Activated CD8-positive, alpha-beta memory T cell treated with anti-CD3 and anti-CD28 coated beads, Interleukin-2, amount 50 U/mL, for 1 hour (primary cell): ENCODE measurements around the gene CASP4.
"Not testable (repeated sequence)": the region's sequence is repeated elsewhere in the genome, so short reads cannot be mapped to it uniquely, and the experiment has no call there.

Source experiments
- DNase-seq: peaks from one replicate; pipeline ENCODE4 v3.0.0-alpha.2; 2020; ENCODE audit errors: extremely low read depth

Gene CASP4

GRCh38 chr11:104968355-104968855 is at the start of gene CASP4:
Gene CASP4, minus strand, starts transcription at chr11:104968574. Its CDS starts 49 bp downstream, at chr11:104968525.
- no peak for DNase-seq

- no peak for DNase-seq
Measured at GRCh38 chr11:105007463-105007862, 39.1 kb upstream of the CASP4 start.

DNA sequence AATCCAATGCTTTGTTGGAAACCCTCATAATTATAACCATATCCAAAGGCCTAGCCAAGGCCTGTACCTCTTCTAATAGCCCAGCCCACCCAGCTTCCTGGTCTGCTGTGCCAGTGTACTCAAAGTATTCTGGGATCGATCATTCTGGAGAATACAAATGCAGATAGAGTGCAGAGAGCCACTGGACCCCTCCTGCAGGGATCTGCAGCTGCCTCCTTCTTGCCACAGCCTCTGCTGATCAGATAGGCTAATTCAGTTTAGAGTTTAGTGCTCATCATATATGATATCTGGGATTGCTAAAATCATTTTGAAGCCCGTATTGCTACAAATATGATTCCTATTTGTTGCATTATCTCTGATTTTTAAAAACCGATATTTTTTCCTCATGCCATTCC is 37.1 kb upstream of the CASP4 start:
- DNase-seq = no peak

DNA sequence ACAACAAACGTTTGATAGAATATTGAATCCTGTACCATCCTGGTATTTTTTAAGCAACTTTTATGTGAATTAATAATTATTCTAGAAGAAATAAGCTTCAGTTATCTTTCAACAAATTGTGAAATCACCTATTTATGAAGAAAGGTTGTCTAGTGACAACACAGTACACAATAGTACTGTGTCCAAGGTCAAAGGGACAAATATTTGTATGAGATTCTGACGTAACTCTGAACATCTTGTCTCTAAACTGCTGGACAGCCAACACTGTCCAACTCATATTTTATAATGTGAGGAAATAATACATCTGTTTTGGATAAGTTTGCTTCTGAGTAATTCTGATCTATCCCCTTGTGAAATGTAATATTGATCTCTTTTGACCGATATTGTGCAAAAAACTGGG is 35.6 kb upstream of the CASP4 start:
- no peak for DNase-seq

DNA sequence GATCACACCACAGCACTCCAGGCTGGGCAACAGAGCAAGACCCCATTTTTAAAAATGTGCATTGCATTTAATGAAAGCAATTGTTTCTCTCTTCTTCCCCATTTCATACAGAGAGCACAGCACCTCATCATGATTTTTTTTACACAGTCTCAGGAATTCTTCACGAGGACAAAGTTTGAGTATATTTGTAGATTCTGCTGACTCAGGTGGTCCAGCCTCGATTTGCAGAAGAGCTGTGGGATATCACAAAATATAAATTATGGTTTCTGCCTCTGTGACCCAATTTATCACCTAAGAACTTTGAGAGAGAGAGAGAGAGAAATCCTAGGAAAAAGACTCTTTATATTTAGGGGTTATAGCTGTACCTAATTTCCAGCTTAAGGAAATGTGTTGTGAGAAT is 34.8 kb upstream of the CASP4 start:
- DNase-seq = no peak

DNA sequence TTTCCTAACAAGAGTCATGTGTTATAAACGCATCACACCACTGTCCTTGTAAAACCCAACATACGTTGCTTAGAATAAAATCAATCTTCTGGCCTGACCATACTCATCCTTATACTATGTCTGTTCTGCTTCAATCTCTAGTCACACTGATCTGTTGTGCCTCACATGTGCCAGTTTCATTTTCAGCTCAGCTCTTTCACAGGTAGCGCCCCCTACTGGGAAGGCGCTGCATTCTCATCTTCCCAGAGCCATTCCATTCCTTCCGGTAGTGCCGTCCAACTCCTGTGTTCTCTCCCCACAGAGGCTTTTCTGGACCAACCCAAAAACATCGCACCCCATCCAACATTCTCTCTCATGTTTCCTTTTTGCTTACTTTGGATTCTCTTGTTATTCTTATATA is 32.4 kb upstream of the CASP4 start:
- no peak for DNase-seq

- DNase-seq = no peak
Measured at GRCh38 chr11:105000167-105000566, 31.8 kb upstream of the CASP4 start.

DNA sequence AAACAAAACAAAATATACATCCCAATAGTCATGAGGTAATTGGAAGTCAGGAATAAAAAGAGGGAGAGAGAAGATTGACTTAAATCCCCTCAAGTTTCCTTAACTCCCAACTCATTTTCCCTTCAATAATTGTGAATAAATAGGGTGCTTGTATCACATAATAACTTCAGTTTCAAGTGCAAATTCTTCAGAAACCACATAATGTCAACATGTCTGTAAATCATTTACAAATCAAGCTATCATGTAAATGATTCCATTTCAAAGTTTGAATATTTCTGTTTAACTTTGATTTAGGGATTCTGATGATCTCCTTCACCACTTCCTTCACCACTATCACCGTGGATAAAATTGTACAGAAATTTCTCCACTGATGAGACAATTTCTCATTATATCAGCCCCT is 31.3 kb upstream of the CASP4 start:
- no peak for DNase-seq

- DNase-seq = no peak
Measured at GRCh38 chr11:104997288-104997687, 28.9 kb upstream of the CASP4 start.

GRCh38 chr11:104995001-104995408 is 26.6 kb upstream of the CASP4 start:
- DNase-seq = no peak

GRCh38 chr11:104992781-104993180 is 24.4 kb upstream of the CASP4 start:
- no peak for DNase-seq

GRCh38 chr11:104991994-104992393 is 23.6 kb upstream of the CASP4 start:
- DNase-seq = no peak

DNA sequence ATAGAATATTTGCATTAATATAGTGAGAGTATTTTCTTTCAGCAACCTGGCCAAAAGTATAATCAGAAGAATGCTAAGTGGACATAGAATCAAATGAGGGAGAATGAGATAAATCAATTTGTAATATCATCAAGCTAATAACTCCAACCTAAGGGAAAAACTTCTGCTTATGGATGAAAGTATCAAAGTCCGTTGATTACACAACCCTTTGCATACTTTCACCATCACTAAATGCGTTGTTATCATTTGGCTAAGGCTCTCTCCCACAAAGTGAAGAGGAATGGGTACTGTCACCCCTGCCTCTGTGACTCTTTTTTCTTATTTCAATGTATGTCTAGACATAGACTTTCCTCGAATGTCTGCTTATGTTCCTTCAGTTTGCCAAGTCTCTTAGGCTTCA is 16.4 kb upstream of the CASP4 start:
- no peak for DNase-seq

DNA sequence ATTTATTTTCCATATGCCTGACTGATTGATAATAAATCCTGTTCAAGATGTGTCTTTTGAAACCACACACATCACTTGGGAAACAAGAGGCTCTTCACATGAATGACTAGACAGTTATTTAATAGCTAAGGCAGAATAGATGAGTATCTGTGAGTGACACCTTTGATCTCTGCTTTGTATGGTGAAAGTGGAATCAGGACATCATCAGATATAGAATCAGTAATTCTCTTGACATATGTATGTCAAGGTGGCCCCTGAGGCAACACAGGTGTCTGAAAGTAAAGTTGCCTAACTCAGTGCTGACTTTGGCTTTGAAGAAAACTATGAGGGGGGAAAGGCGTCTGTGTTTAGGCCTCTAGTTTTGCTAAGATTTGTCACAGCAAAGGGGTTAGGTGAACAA is 11.5 kb upstream of the CASP4 start:
- DNase-seq = no peak

GRCh38 chr11:104973616-104974015 is 5.2 kb upstream of the CASP4 start:
- DNase-seq = no peak

GRCh38 chr11:104972924-104973323 is 4.5 kb upstream of the CASP4 start:
- DNase-seq = not testable (repeated sequence)

DNA sequence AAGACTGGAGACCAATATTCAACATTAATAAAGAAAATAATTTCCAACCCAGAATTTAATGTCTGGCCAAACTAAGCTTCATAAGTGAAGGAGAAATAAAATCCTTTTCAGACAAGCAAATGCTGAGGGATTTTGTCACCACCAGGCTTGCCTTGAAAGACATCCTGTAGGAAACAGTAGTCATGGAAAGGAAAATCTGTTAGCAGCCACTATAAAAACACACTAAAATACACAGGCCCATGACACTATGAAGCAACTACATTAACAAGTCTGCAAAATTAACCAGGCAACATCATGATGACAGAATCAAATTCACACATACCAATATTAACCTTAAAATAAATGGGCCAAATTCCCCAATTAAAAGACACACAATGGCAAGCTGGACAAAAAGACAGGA is 2.4 kb upstream of the CASP4 start:
- no peak for DNase-seq

DNA sequence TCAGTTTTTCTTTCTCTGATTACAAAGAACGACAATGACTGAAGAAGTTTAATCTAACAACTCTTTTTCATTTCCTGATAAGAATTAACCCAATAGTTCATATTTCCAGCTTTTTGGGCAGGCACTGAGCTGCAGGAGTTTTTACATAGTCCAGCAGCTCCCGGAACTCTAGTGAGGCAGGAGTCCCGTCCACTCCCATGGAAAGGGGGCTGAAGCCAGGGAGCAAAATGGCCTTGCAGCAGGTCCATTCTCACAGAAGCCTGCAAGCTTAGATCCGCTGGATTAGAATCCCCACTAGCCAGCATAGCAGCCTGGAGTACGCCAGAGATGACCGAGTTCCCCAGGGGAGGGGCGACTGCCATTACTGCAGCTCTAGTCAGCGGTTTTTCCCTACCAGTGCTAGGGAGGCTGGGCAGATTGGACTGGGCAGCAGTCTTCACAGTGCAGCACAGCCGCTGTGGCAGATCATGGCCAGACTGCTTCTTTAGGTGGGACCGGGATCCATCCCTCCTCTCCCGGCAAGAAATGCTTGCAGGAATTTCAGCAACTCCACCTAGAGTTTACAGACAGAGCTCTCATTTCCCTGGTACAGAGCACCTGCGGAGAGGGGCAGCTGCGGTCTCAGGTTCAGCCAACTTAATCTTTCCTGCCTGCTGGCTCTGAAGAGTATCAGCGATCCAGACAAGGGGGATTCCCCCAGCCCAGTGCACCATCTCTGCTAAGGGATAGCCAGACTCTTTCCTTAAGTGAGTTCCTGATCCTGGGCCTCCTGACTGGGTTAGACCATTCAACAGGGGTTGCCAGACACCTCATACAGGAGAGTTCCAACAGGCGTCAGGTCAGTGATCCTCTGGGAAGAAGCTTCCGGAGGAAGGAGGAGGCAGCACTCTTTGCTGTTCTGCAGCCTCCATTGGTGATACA is 742 bp upstream of the CASP4 start:
- no peak for DNase-seq

- DNase-seq = no peak
Measured at GRCh38 chr11:104967534-104968354, 630 bp downstream of the CASP4 start.

DNA sequence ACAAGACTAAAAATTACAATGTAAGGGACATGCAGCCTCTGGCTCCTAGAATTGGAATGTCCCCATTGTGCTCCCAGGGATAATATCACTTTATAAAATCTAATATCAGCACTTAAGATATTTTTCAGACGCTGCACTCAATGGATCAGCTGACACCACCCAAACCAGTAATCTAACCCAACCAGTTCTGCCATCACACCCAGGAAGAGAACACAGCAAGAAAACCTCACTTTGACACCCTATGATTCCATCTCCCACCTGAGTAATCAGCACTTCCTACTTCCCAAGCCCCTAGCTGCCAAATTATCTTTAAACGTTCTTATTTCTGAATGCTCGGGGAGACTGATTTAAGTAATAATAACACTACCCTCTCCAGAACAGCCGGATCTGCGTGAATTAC is 2.6 kb downstream of the CASP4 start:
- DNase-seq = no peak

DNA sequence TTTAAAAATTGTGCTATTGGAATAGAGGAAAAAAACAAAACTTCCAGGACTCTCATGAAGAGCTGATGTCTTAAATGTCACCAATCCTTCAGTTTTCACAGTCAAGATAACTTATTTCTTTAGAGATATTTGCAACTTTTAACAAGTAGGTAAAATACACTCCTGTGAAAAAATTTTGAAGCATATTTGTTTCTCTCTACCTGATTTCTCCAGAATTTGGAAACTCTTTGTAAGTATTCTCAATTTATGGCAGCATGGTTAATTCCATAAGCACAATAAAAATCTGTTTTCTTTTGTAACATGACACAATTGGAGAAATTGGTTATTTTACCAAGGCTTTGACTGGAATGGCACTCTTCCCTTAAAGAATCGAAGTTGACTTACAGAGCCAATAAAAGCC is 4.1 kb downstream of the CASP4 start:
- DNase-seq = no peak

DNA sequence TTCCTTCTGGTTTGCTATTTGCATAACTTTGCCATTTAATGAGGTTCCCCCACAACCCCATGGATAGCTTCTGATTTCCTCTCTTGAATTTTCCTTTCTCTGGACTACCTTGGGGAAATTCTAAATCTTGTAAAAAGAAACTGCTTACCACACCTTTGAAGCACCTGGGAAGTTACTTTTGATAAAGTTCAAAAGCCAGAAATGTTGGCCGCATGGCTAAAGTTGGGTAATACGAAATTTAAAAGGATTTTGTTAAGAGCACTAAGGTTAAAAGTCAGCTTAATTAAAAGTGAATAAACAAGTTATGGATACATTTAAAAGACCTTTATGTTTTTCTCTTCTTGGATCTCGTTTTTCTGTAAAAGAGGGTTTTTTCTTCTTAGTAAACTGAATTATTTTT is 5.5 kb downstream of the CASP4 start:
- DNase-seq = no peak

DNA sequence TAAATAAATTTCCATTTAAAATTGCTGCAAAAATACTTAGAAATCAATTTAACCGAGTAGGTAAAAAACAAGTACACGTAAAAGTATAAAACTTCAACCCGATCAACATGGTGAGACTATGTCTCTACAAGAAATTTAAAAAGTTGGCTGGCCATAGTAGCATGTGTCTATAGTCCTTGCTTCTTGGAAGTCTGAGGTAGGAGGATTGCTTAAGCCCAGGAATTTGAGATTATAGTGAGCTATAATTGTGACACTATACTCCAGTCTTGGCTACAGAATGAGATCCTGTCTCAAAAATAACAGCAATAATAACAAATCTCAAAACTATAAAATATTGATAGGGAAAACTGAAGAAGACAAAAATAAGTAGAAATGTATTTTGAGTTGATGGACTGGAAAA is 11.1 kb downstream of the CASP4 start:
- DNase-seq = no peak
